ENCODE results near the gene SLC35F3. TPM values are rescaled to one million over a fixed set of nuclear protein-coding genes. Genes with fewer than 3 reads are reported as not detected.

Gene SLC35F3
- polyA plus RNA-seq, 1 donor from 2014 or later, result 13.9 TPM

GRCh38 chr1:234000557-234001041 is 96.1 kb downstream of the SLC35F3 start:
- Histone ChIP-seq H3K27ac (ENCODE audit: low read length) (peak overlapping the region; percentile 86), H3K36me3 (ENCODE audit: insufficient read depth, low read length) (no peaks in the 10 kb centered on the region), H4K20me1 (ENCODE audit: insufficient read depth) (no peaks in the 10 kb centered on the region), H3K9ac (ENCODE audit: low read length) (peak overlapping the region; percentile 6), H3F3A (ENCODE audit: insufficient read depth, low read length, poor library complexity, severe bottlenecking) (peaks cover 17% of the 10 kb centered on the region), H3K9me3 (ENCODE audit: low read length) (no peaks in the 10 kb centered on the region), H3K4me3 (ENCODE audit: low read length) (peak overlapping the region; percentile 31), H2AFZ (ENCODE audit: low read depth, low read length) (no peak overlapping the region), H3K27me3 (ENCODE audit: insufficient read depth, low read depth, low read length) (no peaks in the 10 kb centered on the region), H3K79me2 (replicated peaks; ENCODE audit: insufficient read depth, low read length) (no peaks in the 10 kb centered on the region), H3K4me2 (ENCODE audit: low read length) (no peak overlapping the region), H3K9me2 (ENCODE audit: insufficient read depth, low read length) (no peaks in the 10 kb centered on the region)
- TF ChIP-seq POLR2AphosphoS5 (IDR thresholded peaks at IDR 0.05) (peak; percentile 58), REST (IDR thresholded peaks at IDR 0.05; ENCODE audit: borderline replicate concordance) (no peak), MXI1 (conservative IDR thresholded peaks at IDR 0.05; ENCODE audit: poor library complexity, severe bottlenecking) (no peak), EZH2 (IDR thresholded peaks at IDR 0.05; ENCODE audit: borderline replicate concordance, insufficient read depth, low read length, poor library complexity, severe bottlenecking) (no peak), EP300 (conservative IDR thresholded peaks at IDR 0.05; ENCODE audit: poor library complexity, severe bottlenecking) (peak; percentile 81), RAD21 (conservative IDR thresholded peaks at IDR 0.05) (peak; percentile 47), TAF1 (IDR thresholded peaks at IDR 0.05; ENCODE audit: low read depth) (no peak), SMC3 (conservative IDR thresholded peaks at IDR 0.05; ENCODE audit: poor library complexity) (peak; percentile 34)
- TF ChIP-seq, protein P1, sequence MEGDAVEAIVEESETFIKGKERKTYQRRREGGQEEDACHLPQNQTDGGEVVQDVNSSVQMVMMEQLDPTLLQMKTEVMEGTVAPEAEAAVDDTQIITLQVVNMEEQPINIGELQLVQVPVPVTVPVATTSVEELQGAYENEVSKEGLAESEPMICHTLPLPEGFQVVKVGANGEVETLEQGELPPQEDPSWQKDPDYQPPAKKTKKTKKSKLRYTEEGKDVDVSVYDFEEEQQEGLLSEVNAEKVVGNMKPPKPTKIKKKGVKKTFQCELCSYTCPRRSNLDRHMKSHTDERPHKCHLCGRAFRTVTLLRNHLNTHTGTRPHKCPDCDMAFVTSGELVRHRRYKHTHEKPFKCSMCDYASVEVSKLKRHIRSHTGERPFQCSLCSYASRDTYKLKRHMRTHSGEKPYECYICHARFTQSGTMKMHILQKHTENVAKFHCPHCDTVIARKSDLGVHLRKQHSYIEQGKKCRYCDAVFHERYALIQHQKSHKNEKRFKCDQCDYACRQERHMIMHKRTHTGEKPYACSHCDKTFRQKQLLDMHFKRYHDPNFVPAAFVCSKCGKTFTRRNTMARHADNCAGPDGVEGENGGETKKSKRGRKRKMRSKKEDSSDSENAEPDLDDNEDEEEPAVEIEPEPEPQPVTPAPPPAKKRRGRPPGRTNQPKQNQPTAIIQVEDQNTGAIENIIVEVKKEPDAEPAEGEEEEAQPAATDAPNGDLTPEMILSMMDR (IDR thresholded peaks at IDR 0.05; ENCODE audit: poor library complexity, severe bottlenecking), result peak; percentile 32

DNA sequence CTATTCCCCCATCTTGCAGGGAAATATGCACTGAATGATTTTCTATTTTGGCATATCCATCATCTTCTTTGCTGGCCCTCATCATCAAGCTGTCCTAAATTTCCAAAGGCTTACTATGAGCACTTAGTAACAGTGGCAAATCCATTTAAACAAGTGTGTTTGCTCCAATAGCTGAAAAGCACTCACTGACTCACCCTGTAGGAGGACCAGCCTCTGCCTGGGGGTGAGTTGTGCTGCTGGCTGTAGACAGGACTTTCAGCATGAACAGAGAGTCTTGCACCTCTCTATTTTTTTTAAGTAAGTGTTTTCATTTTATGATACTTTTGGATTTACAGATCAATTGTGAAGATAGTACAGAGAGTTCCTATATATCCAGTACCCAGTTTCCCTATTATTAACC is 97.3 kb downstream of the SLC35F3 start:
- TF ChIP-seq TAF1 (IDR thresholded peaks at IDR 0.05; ENCODE audit: low read depth), result no peak
- no peak for TF ChIP-seq EP300 (conservative IDR thresholded peaks at IDR 0.05; ENCODE audit: poor library complexity, severe bottlenecking)
- TF ChIP-seq RAD21 (conservative IDR thresholded peaks at IDR 0.05), result no peak
- no peak for TF ChIP-seq SMC3 (conservative IDR thresholded peaks at IDR 0.05; ENCODE audit: poor library complexity)
- TF ChIP-seq, protein P1 (IDR thresholded peaks at IDR 0.05; ENCODE audit: poor library complexity, severe bottlenecking), result no peak
- TF ChIP-seq EZH2 (IDR thresholded peaks at IDR 0.05; ENCODE audit: borderline replicate concordance, insufficient read depth, low read length, poor library complexity, severe bottlenecking), result no peak
- no peak for TF ChIP-seq MXI1 (conservative IDR thresholded peaks at IDR 0.05; ENCODE audit: poor library complexity, severe bottlenecking)
- no peak for TF ChIP-seq REST (IDR thresholded peaks at IDR 0.05; ENCODE audit: borderline replicate concordance)
- TF ChIP-seq POLR2AphosphoS5 (IDR thresholded peaks at IDR 0.05), result no peak

More for the DNA sequence above, 97.3 kb downstream of the SLC35F3 start:
- H3K9ac ChIP-seq (ENCODE audit: low read length), result no peak overlapping the region
- H3K79me2 ChIP-seq (replicated peaks; ENCODE audit: insufficient read depth, low read length), result no peaks in the 10 kb centered on the region
- no peak overlapping the region for H2AFZ ChIP-seq (ENCODE audit: low read depth, low read length)
- no peaks in the 10 kb centered on the region for H3K9me2 ChIP-seq (ENCODE audit: insufficient read depth, low read length)
- H3K4me3 ChIP-seq (ENCODE audit: low read length), result no peak overlapping the region
- H3K27me3 ChIP-seq (ENCODE audit: insufficient read depth, low read depth, low read length), result no peaks in the 10 kb centered on the region
- no peak overlapping the region for H3K4me2 ChIP-seq (ENCODE audit: low read length)
- H3K9me3 ChIP-seq (ENCODE audit: low read length), result no peaks in the 10 kb centered on the region
- H4K20me1 ChIP-seq (ENCODE audit: insufficient read depth), result no peaks in the 10 kb centered on the region
- H3K27ac ChIP-seq (ENCODE audit: low read length), result peak overlapping the region; percentile 86
- no peaks in the 10 kb centered on the region for H3K36me3 ChIP-seq (ENCODE audit: insufficient read depth, low read length)
- peaks cover 17% of the 10 kb centered on the region for H3F3A ChIP-seq (ENCODE audit: insufficient read depth, low read length, poor library complexity, severe bottlenecking)
